Measurements from ENCODE around the gene ZBTB20.

The ZBTB20 gene

GRCh38 chr3:114973536-114973935, 173.6 kb downstream of the ZBTB20 start:
- no peaks in the 10 kb centered on the region for H3K4me1 ChIP-seq (ENCODE audit: low read length)
- no peak overlapping the region for H2AFZ ChIP-seq (ENCODE audit: low read length)
- H3K79me2 ChIP-seq (ENCODE audit: low read length), result no peaks in the 10 kb centered on the region
- H3K27ac ChIP-seq (ENCODE audit: low read length), result no peak overlapping the region
- H3K9me3 ChIP-seq (replicated peaks; ENCODE audit: insufficient read depth, low read length), result no peaks in the 10 kb centered on the region
- no peak overlapping the region for H3K4me3 ChIP-seq (ENCODE audit: low read length)
- no peak for DNase-seq
- no peak overlapping the region for H3K4me2 ChIP-seq (ENCODE audit: low read depth, low read length)
- no peaks in the 10 kb centered on the region for H3F3A ChIP-seq (ENCODE audit: insufficient read depth, low read length)
- no peaks in the 10 kb centered on the region for H3K27me3 ChIP-seq (replicated peaks; ENCODE audit: insufficient read depth, low read length)
- no peaks in the 10 kb centered on the region for H4K20me1 ChIP-seq (ENCODE audit: insufficient read depth, low read length)
- TF ChIP-seq EZH2 (optimal IDR thresholded peaks at IDR 0.05; ENCODE audit: low read depth, low read length) (no peak), CTCF (IDR thresholded peaks at IDR 0.05; ENCODE audit: low read length) (no peak), EZH2phosphoT487 (IDR thresholded peaks at IDR 0.05; ENCODE audit: low read length) (no peak)
- H3K9me2 ChIP-seq (replicated peaks; ENCODE audit: insufficient read depth, low read length), result no peaks in the 10 kb centered on the region
- no peaks in the 10 kb centered on the region for H3K36me3 ChIP-seq (replicated peaks; ENCODE audit: insufficient read depth, low read length)
- no peak overlapping the region for H3K9ac ChIP-seq (ENCODE audit: low read length)

- TF ChIP-seq EZH2 (optimal IDR thresholded peaks at IDR 0.05; ENCODE audit: low read depth, low read length) (no peak), CTCF (IDR thresholded peaks at IDR 0.05; ENCODE audit: low read length) (no peak), EZH2phosphoT487 (IDR thresholded peaks at IDR 0.05; ENCODE audit: low read length) (no peak)
- Histone ChIP-seq H3K4me3 (ENCODE audit: low read length) (no peak overlapping the region), H3K36me3 (replicated peaks; ENCODE audit: insufficient read depth, low read length) (no peaks in the 10 kb centered on the region), H3K9me2 (replicated peaks; ENCODE audit: insufficient read depth, low read length) (no peaks in the 10 kb centered on the region), H3K4me1 (ENCODE audit: low read length) (no peaks in the 10 kb centered on the region), H4K20me1 (ENCODE audit: insufficient read depth, low read length) (no peaks in the 10 kb centered on the region), H3K4me2 (ENCODE audit: low read depth, low read length) (no peak overlapping the region), H3K27ac (ENCODE audit: low read length) (no peak overlapping the region), H3K79me2 (ENCODE audit: low read length) (no peaks in the 10 kb centered on the region), H3K9me3 (replicated peaks; ENCODE audit: insufficient read depth, low read length) (no peaks in the 10 kb centered on the region), H3K9ac (ENCODE audit: low read length) (no peak overlapping the region), H2AFZ (ENCODE audit: low read length) (no peak overlapping the region), H3F3A (ENCODE audit: insufficient read depth, low read length) (no peaks in the 10 kb centered on the region), H3K27me3 (replicated peaks; ENCODE audit: insufficient read depth, low read length) (no peaks in the 10 kb centered on the region)
- DNase-seq, result no peak
Observed at GRCh38 chr3:114967168-114967567, 179.9 kb downstream of the ZBTB20 start.

GRCh38 chr3:114962189-114962588, 184.9 kb downstream of the ZBTB20 start:
- Histone ChIP-seq H3K27ac (ENCODE audit: low read length) (no peak overlapping the region), H3K27me3 (replicated peaks; ENCODE audit: insufficient read depth, low read length) (no peaks in the 10 kb centered on the region), H3K9ac (ENCODE audit: low read length) (no peak overlapping the region), H2AFZ (ENCODE audit: low read length) (no peak overlapping the region), H4K20me1 (ENCODE audit: insufficient read depth, low read length) (no peaks in the 10 kb centered on the region), H3K36me3 (replicated peaks; ENCODE audit: insufficient read depth, low read length) (no peaks in the 10 kb centered on the region), H3K9me2 (replicated peaks; ENCODE audit: insufficient read depth, low read length) (no peaks in the 10 kb centered on the region), H3K9me3 (replicated peaks; ENCODE audit: insufficient read depth, low read length) (no peaks in the 10 kb centered on the region), H3F3A (ENCODE audit: insufficient read depth, low read length) (no peaks in the 10 kb centered on the region), H3K79me2 (ENCODE audit: low read length) (no peaks in the 10 kb centered on the region), H3K4me3 (ENCODE audit: low read length) (no peak overlapping the region), H3K4me1 (ENCODE audit: low read length) (no peaks in the 10 kb centered on the region), H3K4me2 (ENCODE audit: low read depth, low read length) (no peak overlapping the region)
- no peak for TF ChIP-seq CTCF (IDR thresholded peaks at IDR 0.05; ENCODE audit: low read length)
- no peak for TF ChIP-seq EZH2phosphoT487 (IDR thresholded peaks at IDR 0.05; ENCODE audit: low read length)
- TF ChIP-seq EZH2 (optimal IDR thresholded peaks at IDR 0.05; ENCODE audit: low read depth, low read length), result no peak
- DNase-seq, result no peak

Measured in MM.1S (cell line).